Gastrocnemius medialis (tissue), 4 donors: ENCODE data around the gene CXCR1. TPM values are rescaled to one million over a fixed set of nuclear protein-coding genes. Genes with fewer than 3 reads are reported as not detected.

ENCODE experiments used
- ATAC-seq, 2 donors: fragments of 150-250 bp; one replicate each; pipeline ENCODE4 v1.9.1; 2016
- DNase-seq, 2 donors: peaks; one replicate each; pipeline ENCODE4 v3.0.0-alpha.2; 2019
- H3K27ac ChIP-seq, 4 donors: fragments of 200-600 bp; sonication (generic); 1 replicate in 1 of 4; 2 replicates in 3 of 4; pipeline ENCODE4 v1.5.1; 2016 to 2018; ENCODE audit warnings: mild to moderate bottlenecking in 2 of 4, moderate library complexity in 1 of 4
- H3K27me3 ChIP-seq, 3 donors: fragments of 200-600 bp; sonication (generic) in 2 of 3; 1 replicate in 1 of 3; 2 replicates in 2 of 3; pipeline versions ENCODE4 v1.5.1 to v1.6.0; 2016 to 2019; ENCODE audit warnings: mild to moderate bottlenecking in 1 of 3, moderate library complexity in 1 of 3
- H3K36me3 ChIP-seq, 2 donors: fragments of 200-600 bp; sonication (generic) in 1 of 2; one replicate each; pipeline ENCODE4 v1.5.1; 2017 to 2018
- H3K4me1 ChIP-seq, 2 donors: fragments of 200-600 bp; sonication (generic) in 1 of 2; one replicate each; pipeline ENCODE4 v1.5.1; 2016 to 2017; ENCODE audit warnings: mild to moderate bottlenecking in 2 of 2
- H3K4me3 ChIP-seq, 4 donors: fragments of 200-600 bp; sonication (generic) in 3 of 4; 1 replicate in 1 of 4; 2 replicates in 3 of 4; pipeline ENCODE4 v1.5.1; 2016 to 2019; ENCODE audit warnings: mild to moderate bottlenecking in 2 of 4
- H3K9me3 ChIP-seq, 3 donors: fragments of 200-600 bp; sonication (generic) in 2 of 3; 1 replicate in 1 of 3; 2 replicates in 2 of 3; pipeline ENCODE4 v1.5.1; 2016 to 2019
- POLR2A ChIP-seq, 2 donors: fragments of 450-650 bp; IDR thresholded peaks; one replicate each; pipeline ENCODE4 v1.6.1; 2017; ENCODE audit warnings: antibody characterized with exemption in 2 of 2, mild to moderate bottlenecking in 2 of 2, moderate library complexity in 2 of 2
- in situ Hi-C, 4 donors: fragments of 200-750 bp; cut with MboI; loops; one replicate each; pipeline versions ENCODE4 v1.15.0 to v1.8.0; 2017; ENCODE audit warnings: low sequenced_read_pairs in 4 of 4
- intact Hi-C: fragments of 100-400 bp; cut with DNase I; formaldehyde crosslinking; loops from one replicate; pipeline ENCODE4 v1.15.1; 2023; ENCODE audit warnings: low total_unique reads
- total RNA-seq, 4 donors: library from RNA; depleted of rRNA; stranded (reverse); fragments of >200 nt; gene quantifications; one replicate each; pipeline versions ENCODE4 v1.1.0 to v1.2.3, GENCODE V29; 2016
- TF ChIP-seq, protein P1 (sequence below), 5 experiments: fragments of 450-650 bp in 3 of 5; fragments of 200-600 bp in 2 of 5; sonication (generic) in 2 of 5; IDR thresholded peaks in 4 of 5; conservative IDR thresholded peaks in 1 of 5; 1 replicate in 4 of 5; 2 replicates in 1 of 5; pipeline ENCODE4 v1.5.1; 2016 to 2019; ENCODE audit warnings: antibody characterized with exemption in 5 of 5, mild to moderate bottlenecking in 3 of 5, moderate library complexity in 3 of 5

CXCR1 gene
- total RNA-seq, 4 donors from 2014 or later: 0.41 to 0.55 (median 0.53) TPM; not detected in 1

- no peak overlapping the region for H3K4me3 ChIP-seq
- ATAC-seq: no peak
- H3K27me3 ChIP-seq: peaks cover 0 to 2% (median 0%) of the 10 kb centered on the region in 3 donors
- no peaks in the 10 kb centered on the region for H3K4me1 ChIP-seq
- DNase-seq: no peak
- H3K27ac ChIP-seq: no peak overlapping the region
- no peaks in the 10 kb centered on the region for H3K9me3 ChIP-seq
- in situ Hi-C loops: no loop called here
- no peaks in the 10 kb centered on the region for H3K36me3 ChIP-seq
- no peak for TF ChIP-seq POLR2A (IDR thresholded peaks at IDR 0.05)
- TF ChIP-seq, protein P1, sequence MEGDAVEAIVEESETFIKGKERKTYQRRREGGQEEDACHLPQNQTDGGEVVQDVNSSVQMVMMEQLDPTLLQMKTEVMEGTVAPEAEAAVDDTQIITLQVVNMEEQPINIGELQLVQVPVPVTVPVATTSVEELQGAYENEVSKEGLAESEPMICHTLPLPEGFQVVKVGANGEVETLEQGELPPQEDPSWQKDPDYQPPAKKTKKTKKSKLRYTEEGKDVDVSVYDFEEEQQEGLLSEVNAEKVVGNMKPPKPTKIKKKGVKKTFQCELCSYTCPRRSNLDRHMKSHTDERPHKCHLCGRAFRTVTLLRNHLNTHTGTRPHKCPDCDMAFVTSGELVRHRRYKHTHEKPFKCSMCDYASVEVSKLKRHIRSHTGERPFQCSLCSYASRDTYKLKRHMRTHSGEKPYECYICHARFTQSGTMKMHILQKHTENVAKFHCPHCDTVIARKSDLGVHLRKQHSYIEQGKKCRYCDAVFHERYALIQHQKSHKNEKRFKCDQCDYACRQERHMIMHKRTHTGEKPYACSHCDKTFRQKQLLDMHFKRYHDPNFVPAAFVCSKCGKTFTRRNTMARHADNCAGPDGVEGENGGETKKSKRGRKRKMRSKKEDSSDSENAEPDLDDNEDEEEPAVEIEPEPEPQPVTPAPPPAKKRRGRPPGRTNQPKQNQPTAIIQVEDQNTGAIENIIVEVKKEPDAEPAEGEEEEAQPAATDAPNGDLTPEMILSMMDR (IDR thresholded peaks at IDR 0.05 in 4 of 5, conservative IDR thresholded peaks at IDR 0.05 in 1 of 5): no peak
- intact Hi-C loops: no loop called here
These were observed 35.9 kb downstream of the CXCR1 start for GRCh38 chr2:218130822-218131221.

DNA sequence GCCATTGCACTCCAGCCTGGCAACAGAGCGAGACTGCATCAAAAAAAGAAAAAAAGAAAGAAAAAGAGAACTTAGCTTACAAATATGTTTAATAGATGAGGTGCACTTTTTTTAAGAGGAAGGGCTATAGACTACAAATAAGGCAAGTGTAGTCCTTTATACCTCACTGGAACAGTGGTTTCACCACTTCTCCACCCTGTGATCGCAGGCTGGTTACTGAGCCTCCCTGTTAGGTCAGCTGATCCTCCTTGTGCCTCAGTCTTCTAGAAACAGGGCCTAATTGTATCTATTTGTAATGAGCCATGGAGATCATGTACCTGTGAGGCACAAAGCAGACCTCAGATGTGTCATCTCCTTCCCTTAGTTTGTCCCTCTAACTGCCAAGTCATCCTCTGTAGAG is 36.4 kb downstream of the CXCR1 start:
- H3K4me3 ChIP-seq: no peak overlapping the region
- ATAC-seq: no peak

DNA sequence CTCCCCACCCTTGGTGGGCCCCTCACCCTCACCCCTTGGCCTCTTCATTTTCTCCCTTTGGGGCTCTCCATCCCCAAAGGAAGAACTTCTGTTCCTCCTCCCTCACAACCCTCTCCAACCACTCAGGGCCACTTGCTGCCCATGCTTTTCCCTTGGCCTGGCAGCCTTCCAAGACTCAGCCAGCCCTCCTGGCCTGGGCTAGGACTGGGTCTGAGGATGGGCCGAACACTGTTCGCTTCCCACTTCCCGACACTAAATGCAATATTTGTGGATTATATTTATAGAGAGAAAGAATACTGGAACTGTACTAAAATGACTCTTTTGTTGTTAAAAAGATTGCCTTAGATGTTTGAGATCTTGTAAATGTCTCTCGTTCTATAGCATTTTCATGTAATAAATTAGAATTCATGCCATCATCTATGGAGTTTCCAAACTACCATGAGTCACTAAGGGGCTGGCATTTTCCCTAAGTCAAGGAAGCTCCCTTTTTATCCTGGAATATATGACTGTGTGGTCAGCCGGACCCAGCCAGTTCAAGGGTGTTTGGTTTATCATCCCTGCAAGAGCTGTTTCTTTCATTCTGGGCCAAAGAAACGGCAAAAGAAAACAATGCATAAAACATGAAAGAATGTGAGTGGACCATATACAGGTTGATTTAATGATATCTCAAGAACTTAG is 37.2 kb downstream of the CXCR1 start:
- Histone ChIP-seq H3K27ac (no peak overlapping the region), H3K4me3 (no peak overlapping the region), H3K4me1 (no peaks in the 10 kb centered on the region), H3K36me3 (no peaks in the 10 kb centered on the region), H3K9me3 (no peaks in the 10 kb centered on the region), H3K27me3 (peaks cover 0 to 2% (median 0%) of the 10 kb centered on the region in 3 donors)
- intact Hi-C loops: no loop called here
- ATAC-seq: no peak
- in situ Hi-C loops: no loop called here
- TF ChIP-seq, protein P1 (IDR thresholded peaks at IDR 0.05 in 4 of 5, conservative IDR thresholded peaks at IDR 0.05 in 1 of 5): no peak
- TF ChIP-seq POLR2A (IDR thresholded peaks at IDR 0.05): no peak
- DNase-seq: no peak

More for the DNA sequence above, 36.4 kb downstream of the CXCR1 start:
- intact Hi-C loops: no loop called here
- peaks cover 0 to 2% (median 0%) of the 10 kb centered on the region in 3 donors for H3K27me3 ChIP-seq
- H3K36me3 ChIP-seq: no peaks in the 10 kb centered on the region
- DNase-seq: no peak
- H3K27ac ChIP-seq: no peak overlapping the region
- H3K4me1 ChIP-seq: no peaks in the 10 kb centered on the region
- no peak for TF ChIP-seq POLR2A (IDR thresholded peaks at IDR 0.05)
- TF ChIP-seq, protein P1 (IDR thresholded peaks at IDR 0.05 in 4 of 5, conservative IDR thresholded peaks at IDR 0.05 in 1 of 5): no peak
- in situ Hi-C loops: no loop called here
- no peaks in the 10 kb centered on the region for H3K9me3 ChIP-seq

DNA sequence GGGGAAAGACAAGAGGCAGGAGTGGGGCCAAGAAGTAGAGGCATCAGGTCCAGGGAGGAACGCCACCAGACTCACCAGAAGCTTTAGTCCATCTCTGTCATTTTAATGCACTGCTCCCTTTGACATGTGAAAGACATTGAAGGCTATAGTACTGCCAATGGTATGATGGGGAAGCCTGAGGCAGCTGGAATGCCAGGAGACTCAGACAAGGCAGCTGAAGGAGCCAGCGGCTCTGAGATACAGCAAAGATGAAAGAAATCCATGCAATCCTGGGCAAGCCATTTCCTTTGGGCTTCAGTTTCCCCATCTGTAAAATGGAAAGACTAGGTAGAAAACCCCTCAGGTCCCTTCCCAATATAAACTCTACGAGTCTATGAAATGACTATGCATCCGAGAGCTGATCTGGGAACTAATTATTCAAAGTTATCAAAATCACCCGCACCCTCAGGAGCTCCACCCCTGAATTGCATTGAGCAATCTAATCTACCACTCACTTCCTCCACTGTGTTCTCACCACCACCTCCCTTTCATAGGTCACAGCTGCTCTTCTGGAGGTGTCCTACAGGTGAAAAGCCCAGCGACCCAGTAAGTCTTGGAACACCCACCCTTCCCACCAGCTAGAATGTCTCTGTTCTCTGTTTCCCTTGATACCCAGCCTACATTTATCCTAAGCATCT is 37.8 kb downstream of the CXCR1 start:
- Histone ChIP-seq H3K36me3 (no peaks in the 10 kb centered on the region), H3K27me3 (peaks cover 0 to 2% (median 0%) of the 10 kb centered on the region in 3 donors), H3K4me1 (no peaks in the 10 kb centered on the region), H3K27ac (no peak overlapping the region), H3K4me3 (no peak overlapping the region), H3K9me3 (no peaks in the 10 kb centered on the region)
- no peak for ATAC-seq
- intact Hi-C loops: no loop called here
- TF ChIP-seq POLR2A (IDR thresholded peaks at IDR 0.05): no peak
- TF ChIP-seq, protein P1 (IDR thresholded peaks at IDR 0.05 in 4 of 5, conservative IDR thresholded peaks at IDR 0.05 in 1 of 5): no peak
- DNase-seq: no peak
- in situ Hi-C loops: no loop called here
